GM18519 (cell line): Measurements from ENCODE around the gene GDF9.

Source experiments
- ATAC-seq: cut with Tn5 transposase; IDR thresholded peaks from one replicate; pipeline ENCODE4 v1.9.1; 2021; ENCODE audit warnings: mild to moderate bottlenecking, moderate library complexity; ENCODE audit not compliant: unreplicated experiment, low FRiP score

The GDF9 gene

GRCh38 chr5:132866342-132867045 lies at the start of gene GDF9, which contains the start of gene UQCRQ:
Gene GDF9, minus strand, starts transcription at chr5:132866469. Its CDS starts 1,936 bp downstream, at chr5:132864533.
Gene UQCRQ, plus strand, starts transcription at chr5:132866642. Its CDS starts 240 bp downstream, at chr5:132866882.
- peak; percentile 97 for ATAC-seq

GRCh38 chr5:132915681-132916080 lies 49.4 kb upstream of the GDF9 start:
- no peak for ATAC-seq

- ATAC-seq: no peak
Measured at GRCh38 chr5:132909702-132910101, 43.4 kb upstream of the GDF9 start.

DNA sequence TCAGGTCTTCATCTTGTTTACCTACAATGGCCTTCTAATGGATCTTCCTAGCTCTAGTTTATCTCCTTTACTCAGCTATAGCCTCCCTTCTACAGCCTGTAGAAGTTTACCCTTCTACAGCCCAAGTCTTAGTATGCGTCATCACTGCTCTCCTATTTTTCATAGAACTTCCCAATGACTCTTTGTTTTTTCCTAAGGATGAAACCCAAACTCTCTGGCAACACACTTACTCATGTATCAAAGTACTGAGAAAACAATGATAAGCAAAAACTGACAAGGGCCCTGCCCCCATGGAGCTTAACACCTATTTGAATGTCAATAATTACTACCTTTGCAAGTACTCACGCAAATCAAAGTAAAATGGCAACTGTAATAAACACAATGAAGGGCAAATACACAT lies 40.9 kb upstream of the GDF9 start:
- ATAC-seq: no peak

GRCh38 chr5:132905938-132906337 lies 39.7 kb upstream of the GDF9 start:
- no peak for ATAC-seq

GRCh38 chr5:132901730-132902129 lies 35.5 kb upstream of the GDF9 start:
- ATAC-seq: no peak

- ATAC-seq: no peak
Measured at GRCh38 chr5:132901036-132901435, 34.8 kb upstream of the GDF9 start.

DNA sequence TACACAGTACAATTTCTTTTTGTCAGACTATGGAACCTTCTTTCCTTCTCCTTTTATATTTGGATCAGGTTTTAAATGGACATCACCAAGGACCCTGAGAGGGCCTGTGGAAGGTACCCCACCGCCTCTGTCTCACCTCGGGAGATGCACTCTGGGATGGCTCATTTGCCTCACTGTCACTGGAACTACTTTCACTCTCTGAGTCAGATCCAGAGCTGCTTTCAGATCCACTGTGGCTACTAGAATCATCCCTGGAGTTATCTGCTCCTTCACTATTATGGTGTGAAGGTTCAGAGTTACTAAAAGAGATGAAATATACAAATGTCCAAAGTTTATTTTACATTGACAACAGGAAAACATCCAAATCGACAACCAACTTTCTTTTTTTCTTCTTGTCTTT lies 31.8 kb upstream of the GDF9 start:
- no peak for ATAC-seq

GRCh38 chr5:132896685-132897084 lies 30.4 kb upstream of the GDF9 start:
- ATAC-seq: no peak

GRCh38 chr5:132895719-132896305 lies 29.5 kb upstream of the GDF9 start:
- no peak for ATAC-seq

GRCh38 chr5:132890817-132891216 lies 24.5 kb upstream of the GDF9 start:
- no peak for ATAC-seq

DNA sequence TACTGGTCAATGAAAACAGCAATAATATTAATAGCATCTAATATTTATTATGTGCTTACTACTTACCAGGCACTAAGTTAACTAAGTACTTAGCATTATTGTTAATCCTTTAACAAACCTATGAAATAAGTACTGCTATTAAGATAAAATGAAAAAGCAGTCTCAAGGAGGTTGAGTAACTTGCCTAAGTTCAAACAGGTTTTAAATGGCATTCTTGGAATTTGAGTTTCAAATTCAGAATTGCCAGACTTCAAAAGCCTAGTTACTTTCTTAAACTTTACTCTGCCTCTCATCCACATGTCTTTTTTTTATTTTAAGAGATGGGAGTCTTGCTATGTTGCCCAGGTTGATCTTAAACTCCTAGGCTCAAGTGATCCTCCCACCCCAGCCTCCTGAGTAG lies 23.2 kb upstream of the GDF9 start:
- no peak for ATAC-seq

GRCh38 chr5:132887283-132887682 lies 21.0 kb upstream of the GDF9 start:
- ATAC-seq: no peak

GRCh38 chr5:132886064-132886823 lies 20.0 kb upstream of the GDF9 start:
- no peak for ATAC-seq

- ATAC-seq: no peak
Measured at GRCh38 chr5:132884548-132884947, 18.3 kb upstream of the GDF9 start.

GRCh38 chr5:132883261-132883834 lies 17.1 kb upstream of the GDF9 start:
- peak; percentile 53 for ATAC-seq

DNA sequence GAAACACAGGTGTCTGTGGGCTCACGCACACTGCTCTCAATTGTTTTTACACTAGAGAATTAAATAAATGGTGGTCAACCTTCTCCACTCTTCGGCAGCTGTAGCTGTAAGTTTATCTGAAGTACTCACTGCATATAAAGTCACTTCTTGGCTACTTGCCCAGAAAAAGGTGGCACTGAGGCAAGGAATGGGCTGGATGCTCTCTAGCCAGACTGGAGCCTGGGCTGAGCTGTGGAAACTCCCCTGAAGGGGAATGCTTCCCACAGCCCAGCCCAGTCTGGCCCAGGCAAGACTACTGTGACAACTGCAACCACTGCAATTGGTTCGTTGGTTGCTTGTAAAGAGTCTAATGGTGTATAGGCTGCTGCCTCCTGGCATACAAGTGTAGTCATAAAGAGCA lies 11.7 kb upstream of the GDF9 start:
- ATAC-seq: no peak

- no peak for ATAC-seq
Measured at GRCh38 chr5:132877466-132877865, 11.2 kb upstream of the GDF9 start.

GRCh38 chr5:132876020-132876759 lies 9.9 kb upstream of the GDF9 start:
- no peak for ATAC-seq

DNA sequence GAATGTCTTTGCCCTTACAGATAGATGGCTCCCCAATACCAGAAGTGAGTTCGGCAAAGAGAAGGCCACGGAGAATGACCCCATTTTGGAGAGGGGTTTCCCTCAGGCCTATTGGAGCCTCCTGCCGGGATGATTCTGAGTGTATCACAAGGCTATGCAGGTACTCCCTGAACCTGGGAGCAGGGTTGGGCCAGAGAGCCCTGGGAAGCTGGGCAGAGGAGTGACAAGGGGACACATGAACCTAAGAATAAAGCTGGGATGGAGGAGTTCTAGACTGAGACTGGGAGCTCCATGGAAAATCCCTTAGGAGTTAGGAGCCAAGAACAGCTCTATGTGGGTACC lies 7.6 kb upstream of the GDF9 start:
- ATAC-seq: no peak
